Body of pancreas (tissue), 4 donors: ENCODE measurements around the gene ASB13. TPM values are rescaled to one million over a fixed set of nuclear protein-coding genes. Genes with fewer than 3 reads are reported as not detected.

Experiments used
- ATAC-seq: fragments of 150-250 bp; one replicate; pipeline ENCODE4 v1.9.1; 2016
- DNase-seq, 4 donors: peaks; one replicate each; pipeline ENCODE4 v3.0.0-alpha.2; 2019
- H3K27ac ChIP-seq, 4 donors: fragments of 200-600 bp; sonication (generic); 1 replicate in 3 of 4; 2 replicates in 1 of 4; pipeline versions ENCODE4 v1.5.1 to v1.6.1; 2016 to 2019; ENCODE audit warnings: mild to moderate bottlenecking in 1 of 4, mixed read lengths in 1 of 4, moderate library complexity in 1 of 4
- H3K27me3 ChIP-seq, 2 donors: fragments of 200-600 bp; sonication (generic); one replicate each; pipeline ENCODE4 v1.6.0; 2016; ENCODE audit warnings: mild to moderate bottlenecking in 1 of 2
- H3K36me3 ChIP-seq, 2 donors: fragments of 200-600 bp; sonication (generic); replicated peaks in 1 of 2; 2 replicates each; pipeline ENCODE4 v1.5.1; 2016; ENCODE audit warnings: low read depth in 2 of 2; ENCODE audit not compliant: insufficient read depth in 1 of 2
- H3K4me1 ChIP-seq: fragments of 200-600 bp; sonication (generic); one replicate; pipeline ENCODE4 v1.6.0; 2016
- H3K4me3 ChIP-seq, 2 donors: fragments of 200-600 bp; sonication (generic); 1 replicate in 1 of 2; 2 replicates in 1 of 2; pipeline ENCODE4 v1.5.1; 2016 to 2019
- H3K9me3 ChIP-seq, 3 donors: fragments of 200-600 bp; sonication (generic); 1 replicate in 2 of 3; 2 replicates in 1 of 3; pipeline ENCODE4 v1.5.1; 2016
- POLR2A ChIP-seq, 3 donors: fragments of 450-650 bp; IDR thresholded peaks; one replicate each; pipeline ENCODE4 v1.6.1; 2016; ENCODE audit warnings: antibody characterized with exemption in 3 of 3, mild to moderate bottlenecking in 2 of 3
- WGBS, 2 donors: methylation state at CpG; one replicate each; pipeline ENCODE4 v1.1.5; 2017; 5-methylcytosine and 5-hydroxymethylcytosine counted together
- intact Hi-C: fragments of 100-400 bp; cut with DNase I; formaldehyde crosslinking; loops from one replicate; pipeline ENCODE4 v1.15.1; 2023
- total RNA-seq, 2 donors: library from RNA; depleted of rRNA; stranded (reverse); fragments of >200 nt; gene quantifications; one replicate each; pipeline ENCODE4 v1.1.0, GENCODE V29; 2016
- TF ChIP-seq, protein P1 (sequence below), 7 experiments: fragments of 450-650 bp in 4 of 7; fragments of 200-600 bp in 3 of 7; sonication (generic) in 3 of 7; IDR thresholded peaks; one replicate each; pipeline ENCODE4 v1.5.1; 2016 to 2019; ENCODE audit warnings: antibody characterized with exemption in 7 of 7

ASB13 gene
- total RNA-seq, 2 donors from 2014 or later, result 7.6 to 15.0 TPM

- Histone ChIP-seq H3K4me3 (no peak overlapping the region), H3K9me3 (no peaks in the 10 kb centered on the region), H3K27ac (no peak overlapping the region), H3K4me1 (peaks cover 15% of the 10 kb centered on the region), H3K36me3 (no peaks in the 10 kb centered on the region), H3K27me3 (no peaks in the 10 kb centered on the region)
- DNase-seq, result no peak
- intact Hi-C loops, result no loop called here
- no peak for ATAC-seq
- 86 to 88% methylated on average over 12 of the region's 12 CpGs for WGBS, 2 donors
- no peak for TF ChIP-seq POLR2A (IDR thresholded peaks at IDR 0.05)
- TF ChIP-seq, protein P1, sequence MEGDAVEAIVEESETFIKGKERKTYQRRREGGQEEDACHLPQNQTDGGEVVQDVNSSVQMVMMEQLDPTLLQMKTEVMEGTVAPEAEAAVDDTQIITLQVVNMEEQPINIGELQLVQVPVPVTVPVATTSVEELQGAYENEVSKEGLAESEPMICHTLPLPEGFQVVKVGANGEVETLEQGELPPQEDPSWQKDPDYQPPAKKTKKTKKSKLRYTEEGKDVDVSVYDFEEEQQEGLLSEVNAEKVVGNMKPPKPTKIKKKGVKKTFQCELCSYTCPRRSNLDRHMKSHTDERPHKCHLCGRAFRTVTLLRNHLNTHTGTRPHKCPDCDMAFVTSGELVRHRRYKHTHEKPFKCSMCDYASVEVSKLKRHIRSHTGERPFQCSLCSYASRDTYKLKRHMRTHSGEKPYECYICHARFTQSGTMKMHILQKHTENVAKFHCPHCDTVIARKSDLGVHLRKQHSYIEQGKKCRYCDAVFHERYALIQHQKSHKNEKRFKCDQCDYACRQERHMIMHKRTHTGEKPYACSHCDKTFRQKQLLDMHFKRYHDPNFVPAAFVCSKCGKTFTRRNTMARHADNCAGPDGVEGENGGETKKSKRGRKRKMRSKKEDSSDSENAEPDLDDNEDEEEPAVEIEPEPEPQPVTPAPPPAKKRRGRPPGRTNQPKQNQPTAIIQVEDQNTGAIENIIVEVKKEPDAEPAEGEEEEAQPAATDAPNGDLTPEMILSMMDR (IDR thresholded peaks at IDR 0.05), result no peak
These were observed 57.7 kb downstream of the ASB13 start for GRCh38 chr10:5608608-5609220.

GRCh38 chr10:5607594-5607993, 58.8 kb downstream of the ASB13 start:
- DNase-seq, result no peak
- TF ChIP-seq POLR2A (IDR thresholded peaks at IDR 0.05), result no peak
- TF ChIP-seq, protein P1 (IDR thresholded peaks at IDR 0.05), result no peak
- intact Hi-C loops, result no loop called here
- Histone ChIP-seq H3K27ac (no peak overlapping the region), H3K4me3 (no peak overlapping the region), H3K36me3 (no peaks in the 10 kb centered on the region), H3K27me3 (no peaks in the 10 kb centered on the region), H3K4me1 (peaks cover 15% of the 10 kb centered on the region), H3K9me3 (no peaks in the 10 kb centered on the region)
- 87 to 91% methylated on average over 3 to 7 of the region's 7 CpGs for WGBS, 2 donors
- ATAC-seq, result no peak

- Histone ChIP-seq H3K36me3 (no peaks in the 10 kb centered on the region), H3K27me3 (no peaks in the 10 kb centered on the region), H3K27ac (no peak overlapping the region), H3K4me3 (no peak overlapping the region), H3K4me1 (peaks cover 15% of the 10 kb centered on the region), H3K9me3 (no peaks in the 10 kb centered on the region)
- ATAC-seq (no peak), DNase-seq (no peak)
- TF ChIP-seq, protein P1 (IDR thresholded peaks at IDR 0.05), result no peak
- TF ChIP-seq POLR2A (IDR thresholded peaks at IDR 0.05), result no peak
- intact Hi-C loops, result no loop called here
- 57 to 66% methylated on average over 10 of the region's 10 CpGs for WGBS, 2 donors
These were observed 59.5 kb downstream of the ASB13 start for GRCh38 chr10:5606864-5607263.

- 82 to 86% methylated on average over 7 to 8 of the region's 8 CpGs for WGBS, 2 donors
- no peak for TF ChIP-seq POLR2A (IDR thresholded peaks at IDR 0.05)
- TF ChIP-seq, protein P1 (IDR thresholded peaks at IDR 0.05), result no peak
- no peak for ATAC-seq
These were observed 60.1 kb downstream of the ASB13 start for GRCh38 chr10:5606321-5606720.

DNA sequence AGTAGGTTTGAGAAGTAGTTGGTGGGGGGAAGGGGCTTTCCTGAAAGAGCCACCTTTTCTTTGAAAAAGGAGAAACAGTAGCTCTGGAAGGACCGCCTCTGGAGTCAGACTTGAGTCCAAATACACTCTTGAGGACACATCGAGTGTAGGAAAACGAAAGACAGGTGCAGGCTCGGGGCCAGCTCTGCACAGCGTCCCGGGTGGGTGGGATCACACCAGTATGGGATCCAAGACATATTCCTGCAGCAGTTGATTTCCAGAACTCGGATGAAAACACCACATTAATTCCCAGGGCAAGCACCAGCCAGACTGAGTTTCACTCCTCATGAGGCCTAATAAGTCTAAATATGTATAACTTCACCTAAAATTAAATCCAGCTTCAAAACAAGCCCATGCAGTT, 61.4 kb downstream of the ASB13 start:
- WGBS, 2 donors, result 74 to 81% methylated on average over 7 of the region's 7 CpGs
- Histone ChIP-seq H3K36me3 (no peaks in the 10 kb centered on the region), H3K4me3 (no peak overlapping the region), H3K27ac (no peak overlapping the region), H3K27me3 (no peaks in the 10 kb centered on the region), H3K9me3 (no peaks in the 10 kb centered on the region), H3K4me1 (peaks cover 4% of the 10 kb centered on the region)
- ATAC-seq (no peak), DNase-seq (no peak)
- TF ChIP-seq, protein P1 (IDR thresholded peaks at IDR 0.05), result no peak
- no peak for TF ChIP-seq POLR2A (IDR thresholded peaks at IDR 0.05)
- intact Hi-C loops, result no loop called here

More at GRCh38 chr10:5606321-5606720, 60.1 kb downstream of the ASB13 start:
- Histone ChIP-seq H3K9me3 (no peaks in the 10 kb centered on the region), H3K36me3 (no peaks in the 10 kb centered on the region), H3K27ac (no peak overlapping the region), H3K4me1 (peaks cover 15% of the 10 kb centered on the region), H3K27me3 (no peaks in the 10 kb centered on the region), H3K4me3 (no peak overlapping the region)
- intact Hi-C loops, result no loop called here
- DNase-seq, result no peak
